Myocyte (in vitro differentiated cells): ENCODE data around the gene GNS. TPM values are rescaled to one million over a fixed set of nuclear protein-coding genes. Genes with fewer than 3 reads are reported as not detected.

Experiments
- DNase-seq: peaks from one replicate; pipeline ENCODE4 v3.0.0-alpha.2; 2012; ENCODE audit warnings: low read depth
- total RNA-seq: library from RNA; depleted of rRNA; stranded (reverse); fragments of >200 nt; gene quantifications from 2 replicates; pipeline ENCODE4 v1.2.3, GENCODE V29; 2014

The GNS gene
- total RNA-seq, 1 donor from 2014 or later: 187 TPM

DNA sequence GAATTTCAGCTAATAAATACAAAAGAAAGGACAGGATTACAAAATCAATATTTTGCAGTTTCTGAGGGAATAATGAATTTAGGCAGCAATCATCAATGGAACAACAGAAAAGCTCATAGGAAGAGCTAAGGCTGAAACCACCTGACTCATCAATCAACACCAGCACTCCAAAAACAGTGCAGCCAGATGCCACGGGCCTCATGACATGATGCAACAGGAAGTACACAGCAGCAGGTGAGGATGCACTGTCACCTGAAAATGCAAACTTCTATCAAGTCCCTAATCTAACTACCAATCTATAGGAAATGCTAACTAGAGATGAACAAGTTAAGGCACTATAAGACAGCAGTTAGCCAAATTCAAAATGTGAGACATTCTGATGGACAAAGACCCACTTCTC is 21.7 kb downstream of the GNS start:
- DNase-seq: no peak

DNA sequence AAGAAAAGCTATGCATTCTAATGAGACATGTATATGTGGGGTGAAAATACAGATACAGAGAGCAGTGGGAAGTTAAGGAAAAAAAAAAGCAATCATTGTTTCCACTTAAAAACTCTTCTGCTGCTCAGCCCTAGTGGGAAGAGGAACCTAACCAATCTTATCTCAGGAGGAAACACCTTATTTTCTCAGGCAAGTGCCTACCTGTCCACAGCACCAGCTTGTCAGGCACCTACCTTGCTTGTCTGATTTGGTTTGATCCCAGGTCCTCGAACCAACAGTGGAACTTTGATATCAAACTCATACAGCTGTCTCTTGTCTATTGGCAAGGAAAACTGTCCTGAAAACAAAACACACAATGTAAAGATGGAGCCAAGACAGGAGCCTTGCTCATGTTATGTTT is 22.4 kb downstream of the GNS start:
- no peak for DNase-seq

DNA sequence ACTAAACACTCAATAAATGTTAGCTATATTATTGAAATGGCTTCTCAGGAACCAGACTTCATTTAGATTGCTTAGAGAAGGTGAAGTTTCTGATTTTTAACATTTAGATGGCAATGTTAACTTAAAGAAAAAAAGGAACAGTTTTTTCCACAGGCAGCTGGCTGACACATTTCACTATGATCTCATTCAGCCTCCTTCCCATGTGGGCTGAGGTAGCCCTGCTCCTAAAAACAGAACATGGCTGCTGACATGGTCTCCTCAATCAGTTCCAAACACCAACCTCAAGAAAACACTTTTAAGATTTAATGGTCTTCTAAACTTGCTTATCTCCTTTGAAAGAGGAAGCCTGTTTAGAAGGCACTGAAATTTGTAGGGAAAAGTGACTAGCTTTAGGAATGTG is 23.8 kb downstream of the GNS start:
- peak; percentile 55 for DNase-seq

DNA sequence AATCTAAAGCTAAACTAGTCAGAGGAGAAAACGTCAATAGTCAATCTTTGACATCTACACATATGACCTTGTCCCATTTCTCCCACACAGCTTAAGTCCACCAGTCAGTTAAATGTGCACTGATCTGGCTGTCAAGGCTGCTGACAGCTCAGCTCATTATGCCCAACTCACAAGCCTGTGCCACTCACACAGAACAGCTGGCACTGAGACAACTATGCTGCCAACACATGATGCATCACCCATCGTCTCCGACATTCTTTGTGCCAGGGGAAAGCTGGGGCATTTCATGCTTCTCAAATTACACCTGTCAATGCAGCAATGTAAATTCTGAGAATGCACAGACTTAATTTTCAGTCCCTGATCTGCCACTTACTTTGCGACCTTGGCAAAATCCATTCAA is 25.3 kb downstream of the GNS start:
- peak; percentile 94 for DNase-seq

DNA sequence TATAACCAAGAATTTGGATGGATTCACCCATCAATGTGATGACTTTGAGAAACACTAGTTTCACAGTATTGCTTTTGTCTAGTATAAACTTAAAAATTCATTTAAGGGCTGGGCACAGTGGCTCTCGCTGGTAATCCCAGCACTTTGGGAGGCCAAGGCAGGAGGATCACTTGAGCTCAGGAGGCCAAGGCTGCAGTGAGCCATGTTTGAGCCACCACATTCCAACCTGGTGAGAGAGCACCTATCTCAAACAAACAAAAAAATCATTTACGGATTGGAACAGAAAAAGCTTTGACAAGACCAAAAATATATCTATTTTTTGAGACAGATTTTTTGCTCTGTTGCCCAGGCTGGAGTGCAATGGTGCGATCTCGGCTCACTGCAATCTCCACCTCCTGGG is 27.5 kb downstream of the GNS start:
- DNase-seq: no peak

DNA sequence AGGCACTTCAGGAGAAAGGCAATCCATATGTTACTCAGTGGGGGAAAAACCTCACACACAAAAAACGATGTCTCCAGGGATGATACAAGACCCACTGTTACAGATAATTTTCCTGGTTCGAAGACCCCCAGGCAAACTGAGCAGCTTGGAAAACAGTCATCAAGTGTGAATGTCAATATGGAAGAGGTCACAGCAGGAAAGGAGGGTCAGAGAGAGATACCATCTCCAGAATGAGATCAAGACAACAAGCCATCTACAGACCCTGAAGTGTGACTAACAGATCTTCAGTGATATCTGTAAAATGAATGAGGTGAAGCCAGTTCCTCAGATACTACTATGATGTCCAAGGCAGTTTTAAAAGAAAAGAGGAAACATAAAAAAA is 28.6 kb downstream of the GNS start:
- no peak for DNase-seq

DNA sequence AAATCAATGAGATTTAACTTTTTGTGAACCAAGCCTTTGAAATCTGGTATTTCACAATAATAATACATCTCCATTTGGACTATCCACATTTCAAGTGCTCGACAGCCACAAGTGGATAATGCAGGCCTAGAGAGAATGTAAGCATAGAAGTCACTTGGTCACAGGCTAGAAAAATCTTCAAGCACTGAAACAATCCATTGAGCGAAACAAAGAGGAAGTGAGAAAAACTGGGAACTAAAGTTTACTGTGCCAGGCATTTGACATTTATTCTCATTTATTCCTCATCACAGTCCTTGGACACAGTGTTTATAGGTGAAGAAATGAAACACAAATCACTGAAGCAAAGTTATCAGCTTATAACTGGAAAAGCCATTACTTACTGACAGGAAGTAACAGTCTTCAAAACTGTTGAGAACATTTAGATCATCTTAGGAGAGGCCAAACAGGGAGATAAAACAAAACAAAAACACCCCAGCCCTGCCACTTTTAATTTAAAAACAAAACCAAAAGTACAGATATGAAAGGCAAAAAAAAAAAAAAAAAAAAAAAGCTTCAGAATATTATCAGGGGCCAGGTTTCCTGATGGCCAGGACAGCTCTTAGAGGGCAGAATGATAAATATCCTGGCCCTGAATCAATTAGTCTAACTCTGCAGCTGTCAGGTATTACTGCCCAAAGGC is 29.2 kb downstream of the GNS start:
- no peak for DNase-seq

DNA sequence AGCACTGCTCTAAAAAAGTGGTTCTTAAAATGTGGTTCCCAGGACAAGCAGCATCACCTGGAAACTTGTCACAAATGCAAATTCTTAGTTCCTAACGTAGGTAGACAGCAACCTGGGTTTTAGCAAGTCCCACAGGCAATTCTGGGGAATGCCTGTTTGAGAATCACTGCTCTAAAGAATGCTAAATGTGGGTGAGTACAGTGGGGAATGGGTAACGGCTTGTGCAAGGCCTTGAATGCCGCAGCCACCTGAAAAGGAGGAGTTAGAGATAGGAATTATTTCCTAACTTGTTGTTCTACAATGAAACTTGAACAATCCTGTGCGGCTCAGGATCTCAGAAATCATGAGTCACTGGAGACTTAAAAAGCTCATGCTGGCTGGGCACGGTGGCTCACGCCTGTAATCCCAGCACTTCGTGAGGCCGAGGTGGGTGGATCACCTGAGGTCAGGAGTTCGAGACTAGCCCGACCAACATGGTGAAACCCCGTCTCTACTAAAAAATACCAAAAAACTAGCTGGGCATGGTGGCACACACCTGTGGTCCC is 34.9 kb downstream of the GNS start:
- DNase-seq: no peak

DNA sequence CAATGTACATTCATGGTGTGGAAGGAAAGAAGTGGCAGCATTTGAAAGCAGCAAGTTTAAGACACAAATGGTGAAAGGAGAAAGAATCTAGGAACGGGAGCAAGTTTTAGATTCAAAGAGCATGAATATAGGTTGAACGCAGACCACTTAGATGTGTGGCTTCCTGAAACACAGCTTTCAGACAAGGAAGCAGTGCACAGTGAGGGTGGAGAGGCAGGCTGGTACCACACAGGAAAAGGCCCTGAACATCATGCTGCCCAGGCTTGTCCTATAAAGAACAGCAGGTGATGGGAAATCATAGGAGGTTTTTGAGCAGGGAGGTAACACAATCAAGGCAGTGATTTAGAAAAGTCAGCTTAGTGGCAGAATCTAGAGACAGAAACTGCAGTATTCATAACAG is 35.6 kb downstream of the GNS start:
- no peak for DNase-seq

DNA sequence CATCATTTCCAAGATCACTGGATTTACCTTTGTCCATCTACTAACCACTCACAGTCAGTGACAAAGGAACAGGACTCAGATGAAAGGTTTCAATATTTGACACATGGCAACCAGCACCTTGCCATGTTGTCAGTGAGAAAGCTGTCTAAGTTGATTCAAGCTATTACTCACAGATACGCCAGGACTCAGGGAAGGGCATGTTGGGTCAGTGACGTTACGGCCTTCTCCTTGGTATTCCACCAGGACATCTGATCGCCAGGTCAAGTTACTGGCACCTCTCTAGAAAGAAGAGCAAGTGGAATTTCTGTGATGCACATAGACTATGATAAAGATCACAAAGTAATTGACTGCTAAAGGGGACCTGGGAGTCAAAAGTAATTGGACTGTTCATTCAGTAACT is 36.4 kb downstream of the GNS start:
- DNase-seq: no peak

DNA sequence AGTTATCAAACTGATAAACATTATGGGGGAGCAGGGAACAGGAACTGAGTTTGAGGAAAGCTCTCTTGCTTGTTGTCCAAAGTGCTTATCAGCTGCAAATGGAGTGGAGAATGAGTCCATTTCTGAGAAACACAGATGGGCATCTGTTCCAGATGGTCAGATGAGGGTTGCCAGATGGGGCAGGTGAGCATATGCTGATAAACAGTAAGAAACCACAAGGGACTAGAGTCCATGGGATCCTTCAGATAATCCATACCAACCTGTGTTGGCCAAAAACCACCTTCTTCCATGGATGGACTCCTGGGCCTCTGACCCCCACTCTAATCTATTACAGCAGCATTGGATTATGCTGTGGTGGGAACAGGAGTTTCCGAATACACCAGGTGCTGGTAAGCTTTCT is 38.3 kb downstream of the GNS start:
- no peak for DNase-seq

DNA sequence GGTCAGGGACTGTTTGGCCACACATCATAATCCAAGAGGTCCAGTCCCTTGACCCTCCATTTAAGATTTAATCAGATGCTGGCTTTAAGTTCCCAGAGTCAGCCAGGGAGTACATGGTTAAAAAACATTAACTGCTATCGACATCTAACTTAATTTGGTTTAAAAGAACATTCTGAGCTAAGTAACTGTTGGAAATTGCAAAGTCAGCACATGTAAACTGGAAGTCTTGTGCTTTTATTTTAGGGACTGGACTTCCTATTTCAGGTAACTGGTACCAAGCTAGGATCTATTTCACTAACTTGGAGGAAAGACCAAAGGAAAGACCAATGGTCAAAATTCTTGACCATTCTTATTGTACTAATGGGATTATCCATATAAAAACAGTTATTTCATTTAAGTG is 40.6 kb downstream of the GNS start:
- no peak for DNase-seq

DNA sequence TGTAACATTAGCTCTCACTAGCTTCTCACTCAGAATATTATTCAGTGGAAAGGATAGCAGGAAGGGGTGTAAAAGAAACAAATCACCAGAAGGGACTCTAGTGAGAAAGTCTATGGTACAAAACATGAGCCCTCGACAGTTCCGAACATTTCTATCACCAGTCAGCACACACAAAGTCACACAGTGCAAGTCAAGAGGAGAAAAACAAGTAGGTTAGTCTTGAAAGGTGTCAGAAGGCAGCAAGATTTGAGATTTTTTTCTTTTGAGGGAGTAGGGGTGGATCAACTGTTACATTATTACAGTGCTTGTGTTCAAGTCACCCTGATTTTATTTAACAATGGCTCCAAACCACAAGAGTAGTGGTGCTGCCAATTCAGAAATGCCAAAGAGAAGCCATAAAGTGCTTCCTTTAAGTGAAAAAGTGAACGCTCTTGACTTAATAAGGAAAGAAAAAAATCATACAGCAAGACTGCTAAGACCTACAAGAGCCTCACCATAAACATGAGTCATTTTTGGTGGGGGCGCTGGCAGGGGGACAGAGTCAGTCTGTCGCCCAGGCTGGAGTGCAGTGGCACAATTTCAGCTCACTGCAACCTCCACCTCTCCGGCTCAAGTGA is 42.3 kb downstream of the GNS start:
- no peak for DNase-seq

DNA sequence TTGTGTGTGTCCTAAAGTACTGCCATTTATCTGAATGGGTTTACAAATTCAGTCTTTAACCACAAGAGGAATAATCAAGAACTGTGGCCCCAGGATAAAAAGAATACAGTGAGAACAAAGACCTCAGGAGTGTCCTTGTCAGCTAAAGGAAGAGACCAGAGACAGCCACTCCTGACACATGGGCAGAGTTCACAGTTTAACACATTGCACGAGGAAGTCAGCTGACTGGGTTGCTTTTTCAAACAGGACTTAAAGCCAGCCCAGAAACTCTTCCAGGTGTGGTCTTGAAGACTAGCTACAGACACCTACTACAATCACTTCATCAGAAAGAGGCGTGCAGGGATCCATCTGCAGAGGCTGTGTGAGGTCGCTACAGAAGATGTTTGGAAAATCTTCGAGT is 42.8 kb downstream of the GNS start:
- DNase-seq: no peak

DNA sequence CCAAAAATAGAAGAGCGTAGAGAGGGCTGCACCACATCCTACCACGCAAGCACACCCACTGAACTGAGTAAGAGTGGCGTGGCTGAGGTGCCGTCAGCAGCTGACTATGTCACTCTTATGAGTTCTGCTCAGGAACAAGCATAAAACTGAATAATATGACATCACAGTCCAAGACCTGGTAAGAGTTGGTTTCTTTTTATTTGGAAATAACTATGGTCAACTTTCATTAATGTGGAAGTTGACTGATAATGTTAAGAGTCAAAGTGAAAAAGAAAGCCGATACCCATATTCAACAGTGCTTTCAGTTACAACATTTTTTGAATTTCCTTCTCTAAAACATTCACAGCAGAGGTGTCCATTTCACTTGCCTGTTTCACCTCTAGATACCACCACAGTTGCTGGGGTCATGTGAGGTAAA is 44.6 kb downstream of the GNS start:
- DNase-seq: peak; percentile 69

DNA sequence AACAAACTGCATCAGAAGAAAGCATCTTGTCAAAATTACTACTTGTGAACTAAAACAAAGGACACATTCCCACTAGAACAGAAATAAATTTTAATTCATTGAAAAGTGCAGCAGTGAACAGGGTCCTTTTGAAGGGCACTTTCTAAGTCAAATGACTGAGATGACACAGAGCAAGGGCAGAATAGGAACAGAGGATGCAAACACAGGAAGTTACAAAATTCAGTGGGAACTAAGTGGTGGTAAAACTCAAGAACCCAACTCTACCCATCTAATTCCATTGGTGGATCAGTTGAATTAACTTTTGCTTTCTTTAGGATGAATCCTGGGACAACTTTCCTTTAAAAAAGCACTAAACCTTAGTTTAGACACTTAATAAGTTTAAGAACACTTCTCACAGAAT is 45.8 kb downstream of the GNS start:
- no peak for DNase-seq

DNA sequence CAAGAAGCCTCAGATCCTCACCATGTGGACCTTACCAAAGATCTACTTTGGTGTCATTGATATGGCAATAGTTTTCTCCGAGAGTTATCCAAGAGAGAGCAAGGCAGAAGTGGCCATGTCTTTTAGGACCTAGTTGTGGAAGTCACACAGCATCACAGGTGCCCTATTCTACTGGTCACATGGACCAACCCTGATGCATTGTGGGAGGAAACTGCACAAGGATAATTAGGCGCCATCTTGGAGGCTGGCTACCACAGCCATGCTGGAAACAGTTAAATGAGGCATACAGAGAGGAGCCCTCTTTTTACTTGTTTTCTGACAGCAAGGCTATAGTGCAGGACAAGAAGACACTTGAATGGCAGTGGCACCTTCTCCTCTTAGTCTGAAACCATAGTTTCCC is 49.8 kb downstream of the GNS start:
- DNase-seq: no peak

DNA sequence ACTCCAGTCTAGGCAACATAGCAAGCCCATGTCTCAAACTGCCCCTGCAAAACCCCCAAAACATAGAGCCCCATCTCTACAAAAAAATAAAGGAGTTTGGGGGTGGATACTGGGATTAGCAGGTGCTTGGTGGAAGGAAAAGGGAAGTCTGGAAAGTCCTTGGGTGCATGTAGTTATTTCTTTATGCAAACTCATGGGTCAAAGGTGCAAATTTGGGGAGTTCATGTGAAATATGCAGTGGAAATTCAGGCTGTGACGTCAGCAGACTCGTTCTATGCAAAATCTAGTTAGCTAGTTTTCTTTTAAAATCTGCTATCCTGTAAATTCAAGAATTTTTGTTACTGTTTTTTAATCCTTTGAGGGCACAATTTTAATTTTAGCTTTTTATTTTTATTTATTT is 51.3 kb downstream of the GNS start:
- no peak for DNase-seq

DNA sequence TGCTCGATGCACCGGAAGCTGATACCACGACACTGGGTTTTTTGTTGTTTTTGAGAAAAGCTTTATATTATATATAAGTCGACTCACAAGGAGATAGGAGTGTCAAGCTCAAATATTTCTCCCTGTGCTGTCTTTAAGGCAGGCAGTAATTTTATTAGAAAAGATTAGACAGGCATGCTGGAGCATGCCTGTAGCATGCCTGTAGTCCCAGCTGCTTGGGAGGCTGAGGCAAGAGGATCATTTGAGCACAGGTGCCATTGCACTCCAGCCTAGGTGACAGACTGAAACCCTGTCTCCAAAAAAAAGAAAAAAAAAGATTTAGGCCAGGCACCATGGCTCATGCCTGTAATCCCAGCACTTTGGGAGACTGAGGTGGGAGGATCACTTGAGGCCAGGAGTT is 51.8 kb downstream of the GNS start:
- no peak for DNase-seq

DNA sequence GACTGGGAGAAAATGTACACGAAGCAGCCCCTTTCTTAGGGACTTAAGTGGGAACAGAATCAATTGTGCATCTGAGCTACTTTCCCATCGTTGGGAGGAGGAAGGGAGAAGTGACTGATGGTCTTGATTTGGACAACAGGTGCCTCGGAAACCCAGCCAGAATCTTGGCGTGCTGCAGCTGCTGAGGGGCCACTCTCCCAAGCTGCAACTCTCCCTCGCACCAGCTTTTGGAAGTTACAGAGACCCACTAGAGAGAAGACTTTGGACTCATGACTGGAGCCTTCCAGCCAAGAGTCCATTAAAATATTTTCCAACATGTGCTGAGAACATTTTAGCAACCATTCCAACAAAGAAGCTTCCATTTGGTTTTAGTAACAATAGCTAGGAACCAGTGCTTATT is 52.3 kb downstream of the GNS start:
- peak; percentile 74 for DNase-seq

DNA sequence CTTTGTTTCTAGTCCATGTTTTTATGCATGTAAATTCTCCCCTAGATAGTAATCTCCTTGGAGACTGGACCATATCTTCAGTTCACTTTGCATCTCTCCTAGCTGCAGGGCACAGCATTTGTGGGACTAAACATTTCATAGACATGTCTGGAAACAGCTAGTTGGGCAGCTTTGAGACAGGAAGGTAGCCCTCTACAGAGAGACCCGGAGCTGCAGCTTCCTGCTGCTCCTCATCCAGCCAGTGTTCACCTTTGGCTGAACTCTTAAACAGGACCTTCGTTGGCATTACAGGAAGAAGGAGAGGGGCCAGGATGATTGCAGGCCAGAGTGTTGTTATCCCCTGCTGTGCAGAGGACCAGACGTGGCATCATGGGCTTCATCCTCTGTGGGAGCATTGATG is 52.9 kb downstream of the GNS start:
- no peak for DNase-seq

DNA sequence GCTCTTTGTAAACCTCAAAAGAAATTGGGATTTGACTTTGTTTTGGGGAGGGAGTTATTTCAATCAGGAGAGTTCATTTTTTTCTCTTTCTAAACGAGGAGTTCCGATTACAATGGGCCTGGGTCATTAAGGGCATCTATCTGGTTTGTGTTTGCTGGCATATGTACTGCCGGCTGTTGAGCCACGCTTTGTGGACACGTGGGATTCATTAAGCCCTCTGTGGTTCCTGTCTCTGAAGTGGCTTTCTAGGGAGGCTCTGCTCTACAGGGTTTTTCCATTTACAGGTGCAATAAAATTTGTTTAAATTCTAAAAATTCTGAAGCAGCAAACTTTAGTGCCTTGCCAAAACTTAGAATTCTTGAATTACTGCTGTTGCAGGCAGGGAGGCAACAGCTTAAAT is 57.9 kb downstream of the GNS start:
- no peak for DNase-seq

DNA sequence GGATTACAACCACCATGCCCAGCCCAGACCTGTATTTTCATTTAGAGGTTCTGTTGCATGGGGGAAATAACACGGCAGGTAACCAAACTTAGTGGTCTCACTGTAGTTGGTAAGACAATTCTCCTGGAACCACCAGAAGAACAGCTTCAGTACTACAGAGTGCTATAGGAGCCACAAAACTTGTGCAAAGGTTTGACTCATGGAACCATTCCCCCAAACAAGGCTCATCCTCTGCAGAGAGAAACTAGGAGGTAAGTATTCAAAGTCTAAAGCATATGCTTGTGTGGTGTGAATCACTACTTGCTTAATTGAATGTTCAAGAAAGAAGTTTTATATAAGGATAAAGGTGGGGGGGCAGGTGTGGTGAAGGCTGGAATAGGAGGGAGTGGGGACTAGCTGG is 58.7 kb downstream of the GNS start:
- DNase-seq: no peak
